Progenitor cell of endocrine pancreas (in vitro differentiated cells): Measurements from ENCODE around the gene TRIM8. TPM values are rescaled to one million over a fixed set of nuclear protein-coding genes. Genes with fewer than 3 reads are reported as not detected.

ENCODE experiments used
- DNase-seq: peaks from one replicate; pipeline ENCODE4 v3.0.0; 2021; ENCODE audit warnings: low spot score; ENCODE audit not compliant: unreplicated experiment
- H3K27ac Mint-ChIP-seq: 2 replicates; pipeline ENCODE4 v1.8.0; 2021; ENCODE audit warnings: mild to moderate bottlenecking, moderate library complexity, mixed read lengths
- H3K27me3 Mint-ChIP-seq: 2 replicates; pipeline ENCODE4 v1.8.0; 2021; ENCODE audit warnings: mixed read lengths
- H3K36me3 Mint-ChIP-seq: 2 replicates; pipeline ENCODE4 v1.8.0; 2022; ENCODE audit warnings: mixed read lengths; ENCODE audit not compliant: insufficient read depth
- H3K4me1 Mint-ChIP-seq: 2 replicates; pipeline ENCODE4 v1.8.0; 2021; ENCODE audit warnings: low read depth, mixed read lengths
- H3K4me3 Mint-ChIP-seq: 2 replicates; pipeline ENCODE4 v1.8.0; 2021; ENCODE audit warnings: low read depth, mild to moderate bottlenecking, moderate library complexity, mixed read lengths
- H3K9me3 Mint-ChIP-seq: 2 replicates; pipeline ENCODE4 v1.8.0; 2021; ENCODE audit warnings: low read depth, mixed read lengths
- CTCF ChIP-seq: fragments of 200-600 bp; sonication (generic); IDR thresholded peaks from one replicate; pipeline ENCODE4 v1.5.0; 2021; ENCODE audit warnings: antibody characterized with exemption, mild to moderate bottlenecking; ENCODE audit not compliant: unreplicated experiment
- total RNA-seq: library from RNA; stranded (reverse); gene quantifications from 2 replicates; pipeline ENCODE4 v1.2.1, GENCODE V29; 2021

The TRIM8 gene
- total RNA-seq, 1 donor from 2014 or later: 66.1 TPM

- Mint-ChIP-seq H3K27ac (no peak overlapping the region), H3K4me3 (no peak overlapping the region), H3K4me1 (peaks cover 1% of the 10 kb centered on the region), H3K27me3 (no peaks in the 10 kb centered on the region), H3K9me3 (no peaks in the 10 kb centered on the region), H3K36me3 (peaks cover 15% of the 10 kb centered on the region)
- no peak for TF ChIP-seq CTCF
- DNase-seq: no peak
Observed at GRCh38 chr10:102656026-102656425, 11.7 kb downstream of the TRIM8 start.

DNA sequence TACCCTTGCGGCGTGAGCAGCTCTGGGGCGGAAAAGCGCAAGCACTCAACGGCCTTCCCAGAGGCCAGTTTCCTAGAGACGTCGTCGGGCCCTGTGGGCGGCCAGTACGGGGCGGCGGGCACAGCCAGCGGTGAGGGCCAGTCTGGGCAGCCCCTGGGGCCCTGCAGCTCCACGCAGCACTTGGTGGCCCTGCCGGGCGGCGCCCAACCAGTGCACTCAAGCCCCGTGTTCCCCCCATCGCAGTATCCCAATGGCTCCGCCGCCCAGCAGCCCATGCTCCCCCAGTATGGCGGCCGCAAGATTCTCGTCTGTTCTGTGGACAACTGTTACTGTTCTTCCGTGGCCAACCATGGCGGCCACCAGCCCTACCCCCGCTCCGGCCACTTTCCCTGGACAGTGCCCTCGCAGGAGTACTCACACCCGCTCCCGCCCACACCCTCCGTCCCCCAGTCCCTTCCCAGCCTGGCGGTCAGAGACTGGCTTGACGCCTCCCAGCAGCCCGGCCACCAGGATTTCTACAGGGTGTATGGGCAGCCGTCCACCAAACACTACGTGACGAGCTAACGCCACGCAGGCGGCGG lies 12.6 kb downstream of the TRIM8 start:
- H3K4me3 Mint-ChIP-seq: no peak overlapping the region
- peaks cover 1% of the 10 kb centered on the region for H3K4me1 Mint-ChIP-seq
- no peak for DNase-seq
- TF ChIP-seq CTCF: no peak
- peaks cover 15% of the 10 kb centered on the region for H3K36me3 Mint-ChIP-seq
- H3K27me3 Mint-ChIP-seq: no peaks in the 10 kb centered on the region
- no peaks in the 10 kb centered on the region for H3K9me3 Mint-ChIP-seq
- no peak overlapping the region for H3K27ac Mint-ChIP-seq

DNA sequence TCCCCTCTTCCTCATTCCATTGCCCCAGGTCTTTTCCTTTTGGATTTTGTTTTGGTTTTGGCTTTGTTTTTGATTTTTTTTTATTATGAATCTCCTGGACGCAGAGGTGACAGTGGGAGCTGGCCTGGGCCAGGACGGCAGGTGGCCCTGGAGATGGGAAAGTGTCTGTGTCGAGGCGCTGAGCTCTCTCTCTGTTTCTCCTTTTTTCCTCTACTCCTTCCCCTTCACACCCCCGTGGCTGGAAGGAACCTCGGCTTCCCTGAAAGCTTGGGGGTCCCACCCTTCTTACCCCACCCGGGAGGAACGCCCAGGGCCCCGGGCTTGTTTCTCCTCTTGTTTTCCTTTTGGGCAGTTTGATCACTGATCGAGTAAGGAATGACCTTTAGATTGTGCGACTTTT lies 13.2 kb downstream of the TRIM8 start:
- no peak for TF ChIP-seq CTCF
- peak overlapping the region; percentile 33 for H3K27ac Mint-ChIP-seq

GRCh38 chr10:102657984-102658724 lies 13.9 kb downstream of the TRIM8 start:
- peaks cover 1% of the 10 kb centered on the region for H3K4me1 Mint-ChIP-seq
- TF ChIP-seq CTCF: no peak
- peaks cover 14% of the 10 kb centered on the region for H3K36me3 Mint-ChIP-seq
- H3K9me3 Mint-ChIP-seq: no peaks in the 10 kb centered on the region
- no peak for DNase-seq
- H3K27ac Mint-ChIP-seq: peak overlapping the region; percentile 33
- H3K4me3 Mint-ChIP-seq: no peak overlapping the region
- no peaks in the 10 kb centered on the region for H3K27me3 Mint-ChIP-seq

More for the DNA sequence above, 13.2 kb downstream of the TRIM8 start:
- Mint-ChIP-seq H3K36me3 (peaks cover 15% of the 10 kb centered on the region), H3K27me3 (no peaks in the 10 kb centered on the region), H3K9me3 (no peaks in the 10 kb centered on the region), H3K4me3 (no peak overlapping the region), H3K4me1 (peaks cover 1% of the 10 kb centered on the region)
- no peak for DNase-seq

DNA sequence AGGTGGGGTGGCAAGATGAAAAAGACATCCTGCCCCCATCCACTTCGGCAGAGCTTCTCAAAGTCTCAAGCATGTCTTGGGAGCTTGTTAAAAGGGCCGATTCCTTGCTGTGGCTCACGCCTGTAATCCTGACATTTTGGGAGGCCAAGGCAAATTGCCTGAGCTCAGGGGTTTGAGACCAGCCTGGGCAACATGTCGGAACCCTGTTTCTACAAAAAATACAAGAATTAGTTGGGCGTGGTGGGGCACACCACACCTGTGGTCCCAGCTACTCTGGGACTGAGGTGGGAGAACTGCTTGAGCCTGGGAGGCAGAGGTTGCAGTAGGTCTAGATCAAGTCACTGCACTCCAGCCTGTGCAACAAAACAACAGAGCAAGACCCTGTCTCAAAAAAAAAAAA lies 14.5 kb downstream of the TRIM8 start:
- no peak for TF ChIP-seq CTCF
- no peaks in the 10 kb centered on the region for H3K27me3 Mint-ChIP-seq
- no peak overlapping the region for H3K27ac Mint-ChIP-seq
- peaks cover 1% of the 10 kb centered on the region for H3K4me1 Mint-ChIP-seq
- no peak overlapping the region for H3K4me3 Mint-ChIP-seq
- H3K36me3 Mint-ChIP-seq: peaks cover 11% of the 10 kb centered on the region
- H3K9me3 Mint-ChIP-seq: no peaks in the 10 kb centered on the region
- DNase-seq: no peak
